Stimulated activated effector memory CD8-positive, alpha-beta T cell treated with anti-CD3 and anti-CD28 coated beads, Interleukin-12 subunit alpha, Interleukin-12 subunit beta, amount 100 ng/mL, for 72 hours (primary cell): Measurements from ENCODE around the gene MFSD6L.

Experiments
- ATAC-seq: fragments of 150-1000 bp; cut with Tn5 transposase; 2 replicates; pipeline ENCODE4 v1.10.0; 2021
- DNase-seq, 2 donors: peaks; one replicate each; pipeline ENCODE4 v3.0.0; 2021 to 2022; ENCODE audit warnings: low spot score in 2 of 2
- H3K27ac Mint-ChIP-seq: one replicate; pipeline ENCODE4 v1.8.0; 2022; ENCODE audit warnings: mild to moderate bottlenecking, mixed read lengths
- H3K36me3 Mint-ChIP-seq: one replicate; pipeline ENCODE4 v1.8.0; 2022; ENCODE audit warnings: mild to moderate bottlenecking, mixed read lengths
- H3K4me1 Mint-ChIP-seq: one replicate; pipeline ENCODE4 v1.8.0; 2022; ENCODE audit warnings: mixed read lengths
- H3K4me3 Mint-ChIP-seq: one replicate; pipeline ENCODE4 v1.8.0; 2022; ENCODE audit warnings: mild to moderate bottlenecking, mixed read lengths
- H3K9me3 Mint-ChIP-seq: one replicate; pipeline ENCODE4 v1.8.0; 2022; ENCODE audit warnings: mixed read lengths

The MFSD6L gene

DNA sequence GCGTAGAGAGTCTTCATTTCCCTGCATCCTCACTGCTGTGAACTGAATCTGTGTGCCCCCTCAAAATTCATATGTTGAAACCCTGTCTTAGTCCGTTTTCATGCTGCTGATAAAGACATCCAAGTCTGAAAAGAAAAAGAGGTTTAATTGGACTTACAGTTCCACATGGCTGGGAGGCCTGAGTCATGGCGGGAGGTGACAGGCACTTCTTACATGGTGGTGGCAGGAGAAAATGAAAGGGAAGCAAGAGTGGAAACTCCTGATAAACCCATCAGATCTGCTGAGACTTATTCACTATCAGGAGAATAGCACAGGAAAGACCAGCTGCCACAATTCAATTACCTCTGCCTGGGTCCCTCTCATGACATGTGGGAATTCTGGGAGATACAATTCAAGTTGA is 51.4 kb downstream of the MFSD6L start:
- Mint-ChIP-seq H3K9me3 (no peaks in the 10 kb centered on the region), H3K4me1 (peaks cover 18% of the 10 kb centered on the region), H3K27ac (no peak overlapping the region), H3K4me3 (no peak overlapping the region), H3K36me3 (peaks cover 5% of the 10 kb centered on the region)
- DNase-seq (no peak), ATAC-seq (no peak)
